ENCODE measurements around the gene SUSD1. TPM values are rescaled to one million over a fixed set of nuclear protein-coding genes. Genes with fewer than 3 reads are reported as not detected.
"Not testable (repeated sequence)": the region's sequence is repeated elsewhere in the genome, so short reads cannot be mapped to it uniquely, and the experiment has no call there.

SUSD1 gene
- total RNA-seq, 2 donors from 2014 or later = 13.1 to 24.0 TPM

GRCh38 chr9:112075009-112075378, 100.1 kb downstream of the SUSD1 start:
- H3K9me3 ChIP-seq = no peaks in the 10 kb centered on the region
- no peaks in the 10 kb centered on the region for H3K36me3 ChIP-seq
- no peak overlapping the region for H3K4me3 ChIP-seq
- peaks cover 4 to 11% of the 10 kb centered on the region in 2 donors for H3K4me1 ChIP-seq (ENCODE audit: control insufficient read depth in 1 of 2, low read depth in 2 of 2)
- peak overlapping the region in 1 of 2 donors; percentile 42 for H3K27ac ChIP-seq
- TF ChIP-seq CTCF (IDR thresholded peaks at IDR 0.05) = no peak
- no peaks in the 10 kb centered on the region for H3K27me3 ChIP-seq (replicated peaks; ENCODE audit: insufficient read depth)
- no peak for DNase-seq (ENCODE audit: low spot score)
- ATAC-seq (ENCODE audit: insufficient number of reproducible peaks, low FRiP score, low read depth) = no peak

- no peak for DNase-seq (ENCODE audit: low spot score)
These were observed 100.7 kb downstream of the SUSD1 start for GRCh38 chr9:112074250-112075008.

GRCh38 chr9:112073639-112074173, 101.4 kb downstream of the SUSD1 start:
- not testable (repeated sequence) for H3K27me3 ChIP-seq (replicated peaks; ENCODE audit: insufficient read depth); DNase-seq (ENCODE audit: low spot score); H3K36me3 ChIP-seq; ATAC-seq (ENCODE audit: insufficient number of reproducible peaks, low FRiP score, low read depth); H3K9me3 ChIP-seq; H3K4me3 ChIP-seq
- Histone ChIP-seq H3K4me1 (ENCODE audit: control insufficient read depth in 1 of 2, low read depth in 2 of 2) (peaks cover 4 to 11% of the 10 kb centered on the region in 2 donors), H3K27ac (peak overlapping the region in 1 of 2 donors; percentile 7)

More at GRCh38 chr9:112074250-112075008, 100.7 kb downstream of the SUSD1 start:
- H3K9me3 ChIP-seq = no peaks in the 10 kb centered on the region
- peak; percentile 52 for ATAC-seq (ENCODE audit: insufficient number of reproducible peaks, low FRiP score, low read depth)
- H3K36me3 ChIP-seq = no peaks in the 10 kb centered on the region
- H3K27ac ChIP-seq = peak overlapping the region in 1 of 2 donors; percentile 7
- no peaks in the 10 kb centered on the region for H3K27me3 ChIP-seq (replicated peaks; ENCODE audit: insufficient read depth)
- peaks cover 4 to 11% of the 10 kb centered on the region in 2 donors for H3K4me1 ChIP-seq (ENCODE audit: control insufficient read depth in 1 of 2, low read depth in 2 of 2)
- TF ChIP-seq CTCF (IDR thresholded peaks at IDR 0.05) = peak; percentile 89
- H3K4me3 ChIP-seq = no peak overlapping the region

- H3K4me3 ChIP-seq = no peak overlapping the region
- no peak overlapping the region for H3K27ac ChIP-seq
- no peak for ATAC-seq (ENCODE audit: insufficient number of reproducible peaks, low FRiP score, low read depth)
- no peaks in the 10 kb centered on the region for H3K9me3 ChIP-seq
- TF ChIP-seq CTCF (IDR thresholded peaks at IDR 0.05) = no peak
- no peaks in the 10 kb centered on the region for H3K36me3 ChIP-seq
- no peak for DNase-seq (ENCODE audit: low spot score)
- H3K4me1 ChIP-seq (ENCODE audit: control insufficient read depth in 1 of 2, low read depth in 2 of 2) = peaks cover 4 to 11% of the 10 kb centered on the region in 2 donors
- H3K27me3 ChIP-seq (replicated peaks; ENCODE audit: insufficient read depth) = no peaks in the 10 kb centered on the region
These were observed 102.1 kb downstream of the SUSD1 start for GRCh38 chr9:112072721-112073638.

- Histone ChIP-seq H3K27ac (peak overlapping the region in 1 of 2 donors; percentile 22), H3K4me1 (ENCODE audit: control insufficient read depth in 1 of 2, low read depth in 2 of 2) (peaks cover 8 to 10% of the 10 kb centered on the region in 2 donors), H3K36me3 (no peaks in the 10 kb centered on the region), H3K9me3 (no peaks in the 10 kb centered on the region), H3K4me3 (no peak overlapping the region), H3K27me3 (replicated peaks; ENCODE audit: insufficient read depth) (no peaks in the 10 kb centered on the region)
- ATAC-seq (ENCODE audit: insufficient number of reproducible peaks, low FRiP score, low read depth) = no peak
- no peak for DNase-seq (ENCODE audit: low spot score)
- TF ChIP-seq CTCF (IDR thresholded peaks at IDR 0.05) = no peak
These were observed 105.6 kb downstream of the SUSD1 start for GRCh38 chr9:112069318-112070169.
